SK-N-SH (cell line): ENCODE data around the gene ACTN2. TPM values are rescaled to one million over a fixed set of nuclear protein-coding genes. Genes with fewer than 3 reads are reported as not detected.

Experiments
- CTCF ChIA-PET: fragments of 300-600, 350-600 bp; formaldehyde crosslinking; extraction: SDS; loops from one replicate; lab custom pipeline; 2021; lab: Yijun Ruan, JAX
- POLR2A ChIA-PET: fragments of 350-600 bp; sonication (Branson Sonifier 250); formaldehyde crosslinking; extraction: SDS; loops from one replicate; lab custom pipeline; 2020; ENCODE audit warnings: antibody characterized with exemption, inconsistent platforms; lab: Yijun Ruan, JAX
- DNase-seq: peaks from one replicate; pipeline ENCODE4 v3.0.0; 2012
- H2AFZ ChIP-seq: fragments of 200-600 bp; sonication (generic); 2 replicates; pipeline ENCODE4 v1.8.1; 2016; ENCODE audit warnings: antibody characterized with exemption, mild to moderate bottlenecking, low read depth
- H3F3A ChIP-seq: fragments of 200-600 bp; sonication (generic); replicated peaks from 2 replicates; pipeline ENCODE3; 2016; ENCODE audit warnings: antibody characterized with exemption, mild to moderate bottlenecking; ENCODE audit not compliant: insufficient read depth
- H3K27ac ChIP-seq, 2 experiments: fragments of 200-500 bp in 1 of 2; fragments of 200-600 bp in 1 of 2; sonication (Bioruptor generic) in 1 of 2; sonication (generic), shearing (Covaris generic) in 1 of 2; 2 replicates each; pipeline versions ENCODE4 v1.5.1 to v1.6.1; 2014 to 2016; ENCODE audit warnings: low read depth in 2 of 2, inconsistent platforms in 1 of 2, low read length in 1 of 2, mild to moderate bottlenecking in 1 of 2, mixed read lengths in 1 of 2
- H3K27me3 ChIP-seq: fragments of 200-600 bp; sonication (generic), shearing (Covaris generic); 2 replicates; pipeline ENCODE4 v1.6.1; 2016; ENCODE audit warnings: mixed run types; ENCODE audit not compliant: insufficient read depth
- H3K36me3 ChIP-seq, 2 experiments: fragments of 200-500 bp in 1 of 2; fragments of 200-600 bp in 1 of 2; sonication (Bioruptor generic) in 1 of 2; sonication (generic) in 1 of 2; replicated peaks in 1 of 2; 2 replicates each; pipeline versions ENCODE3 to v1.5.1; 2014 to 2016; ENCODE audit warnings: low read length in 1 of 2, mild to moderate bottlenecking in 1 of 2; ENCODE audit not compliant: insufficient read depth in 2 of 2, control insufficient read depth in 1 of 2
- H3K4me1 ChIP-seq, 2 experiments: fragments of 200-500 bp in 1 of 2; fragments of 200-600 bp in 1 of 2; sonication (Bioruptor generic) in 1 of 2; sonication (generic), shearing (Covaris generic) in 1 of 2; 2 replicates each; pipeline versions ENCODE4 v1.5.1 to v1.6.1; 2014 to 2016; ENCODE audit warnings: low read depth in 1 of 2, low read length in 1 of 2, mixed run types in 1 of 2; ENCODE audit not compliant: insufficient read depth in 2 of 2, control insufficient read depth in 1 of 2
- H3K4me2 ChIP-seq: fragments of 200-600 bp; sonication (generic), shearing (Covaris generic); 2 replicates; pipeline ENCODE4 v1.6.1; 2017; ENCODE audit warnings: mixed run types
- H3K4me3 ChIP-seq, 2 experiments: fragments of 200-500 bp in 1 of 2; fragments of 200-600 bp in 1 of 2; sonication (Bioruptor generic) in 1 of 2; sonication (generic), shearing (Covaris generic) in 1 of 2; 2 replicates each; pipeline versions ENCODE4 v1.5.1 to v1.8.1; 2014 to 2016; ENCODE audit warnings: low read depth in 2 of 2, inconsistent platforms in 1 of 2, low read length in 1 of 2, mild to moderate bottlenecking in 1 of 2, mixed read lengths in 1 of 2, moderate library complexity in 1 of 2
- H3K79me2 ChIP-seq: fragments of 200-600 bp; sonication (generic); 2 replicates; pipeline ENCODE4 v1.8.1; 2017; ENCODE audit warnings: mild to moderate bottlenecking; ENCODE audit not compliant: insufficient read depth
- H3K9ac ChIP-seq: fragments of 200-600 bp; sonication (generic); 2 replicates; pipeline ENCODE4 v1.6.1; 2017; ENCODE audit warnings: mixed run types
- H3K9me2 ChIP-seq: fragments of 200-600 bp; sonication (generic); 2 replicates; pipeline ENCODE4 v1.6.1; 2017; ENCODE audit warnings: mixed run types
- H3K9me3 ChIP-seq: fragments of 200-600 bp; sonication (generic); 2 replicates; pipeline ENCODE4 v1.6.1; 2017; ENCODE audit warnings: mixed run types, mild to moderate bottlenecking, moderate library complexity
- H4K20me1 ChIP-seq: fragments of 200-600 bp; sonication (generic); 2 replicates; pipeline ENCODE4 v1.6.1; 2017; ENCODE audit warnings: mild to moderate bottlenecking, mixed run types; ENCODE audit not compliant: insufficient read depth
- CHD2 ChIP-seq: fragments of 150-350 bp; IDR thresholded peaks from 2 replicates; pipeline ENCODE4 v1.6.1; 2018; ENCODE audit warnings: low read length; ENCODE audit not compliant: partially characterized antibody
- EZH2phosphoT487 ChIP-seq: fragments of 200-600 bp; sonication (generic); IDR thresholded peaks from 2 replicates; pipeline ENCODE4 v1.6.1; 2017; ENCODE audit warnings: low read depth, mixed run types, mild to moderate bottlenecking, antibody characterized with exemption, moderate library complexity, borderline replicate concordance
- FOSL2 ChIP-seq: IDR thresholded peaks from 2 replicates; pipeline ENCODE4 v1.4.0; 2012; ENCODE audit warnings: low read depth, mild to moderate bottlenecking, moderate library complexity, borderline replicate concordance
- FOXJ3 ChIP-seq: sonication (generic); formaldehyde crosslinking; IDR thresholded peaks from 2 replicates; pipeline ENCODE4 v1.5.1; 2020; ENCODE audit warnings: mild to moderate bottlenecking, missing genetic modification reagents
- GABPA ChIP-seq: IDR thresholded peaks from 2 replicates; pipeline ENCODE4 v1.4.0; 2012; ENCODE audit warnings: low read depth, mild to moderate bottlenecking
- GATA2 ChIP-seq: sonication (generic); formaldehyde crosslinking; IDR thresholded peaks from 2 replicates; pipeline ENCODE4 v1.5.0; 2020; ENCODE audit warnings: mild to moderate bottlenecking, missing genetic modification reagents
- JUND ChIP-seq: IDR thresholded peaks from 2 replicates; pipeline ENCODE4 v1.4.0; 2012
- MEF2A ChIP-seq: IDR thresholded peaks from 2 replicates; pipeline ENCODE4 v1.4.0; 2012; ENCODE audit warnings: low read depth, borderline replicate concordance
- MXI1 ChIP-seq: IDR thresholded peaks from 2 replicates; pipeline ENCODE4 v1.6.1; 2012; ENCODE audit warnings: mild to moderate bottlenecking, low read depth, low read length, improper control_type of control experiment
- NFIC ChIP-seq: IDR thresholded peaks from 2 replicates; pipeline ENCODE4 v1.4.0; 2012; ENCODE audit warnings: borderline replicate concordance
- NRF1 ChIP-seq: IDR thresholded peaks from 2 replicates; pipeline ENCODE4 v1.6.1; 2012; ENCODE audit warnings: low read depth, mild to moderate bottlenecking, low read length
- POLR2AphosphoS5 ChIP-seq: IDR thresholded peaks from 2 replicates; pipeline ENCODE4 v1.6.1; 2012; ENCODE audit warnings: low read depth, low read length
- RCOR1 ChIP-seq: fragments of 150-350 bp; IDR thresholded peaks from 2 replicates; pipeline ENCODE4 v1.6.1; 2017; ENCODE audit warnings: antibody characterized with exemption, low read length
- RFX5 ChIP-seq: IDR thresholded peaks from 2 replicates; pipeline ENCODE4 v1.6.1; 2012; ENCODE audit warnings: mild to moderate bottlenecking, improper control_type of control experiment, low read length
- RXRA ChIP-seq: IDR thresholded peaks from 2 replicates; pipeline ENCODE4 v1.4.0; 2012; ENCODE audit warnings: low read depth, mild to moderate bottlenecking, borderline replicate concordance
- SMC3 ChIP-seq: IDR thresholded peaks from 2 replicates; pipeline ENCODE4 v1.6.1; 2012; ENCODE audit warnings: low read depth, low read length, improper control_type of control experiment
- TAF1 ChIP-seq: IDR thresholded peaks from 2 replicates; pipeline ENCODE4 v1.6.1; 2012; ENCODE audit warnings: low read depth, mild to moderate bottlenecking, low read length, moderate library complexity, borderline replicate concordance
- WGBS: methylation state at CpG from one replicate; pipeline ENCODE4 v1.1.6; 2017; ENCODE audit warnings: low lambda C conversion rate; 5-methylcytosine and 5-hydroxymethylcytosine counted together
- polyA plus RNA-seq, 3 experiments: library from polyadenylated mRNA; depleted of rRNA; stranded (reverse); fragments of >200 nt; gene quantifications; 2 replicates each; pipeline ENCODE4 v1.2.3, GENCODE V29; 2012
- TF ChIP-seq, protein P1 (sequence below): fragments of 150-350 bp; IDR thresholded peaks from 2 replicates; pipeline ENCODE4 v1.6.1; 2016; ENCODE audit warnings: mild to moderate bottlenecking, low read depth, low read length
- TF ChIP-seq, protein P2 (sequence below): IDR thresholded peaks from 2 replicates; pipeline ENCODE4 v1.4.0; 2012; ENCODE audit warnings: low read depth, borderline replicate concordance

Gene ACTN2
- polyA plus RNA-seq, 1 of the 3 experiments (the other 2 are of a cell fraction), result 0.15 TPM

DNA sequence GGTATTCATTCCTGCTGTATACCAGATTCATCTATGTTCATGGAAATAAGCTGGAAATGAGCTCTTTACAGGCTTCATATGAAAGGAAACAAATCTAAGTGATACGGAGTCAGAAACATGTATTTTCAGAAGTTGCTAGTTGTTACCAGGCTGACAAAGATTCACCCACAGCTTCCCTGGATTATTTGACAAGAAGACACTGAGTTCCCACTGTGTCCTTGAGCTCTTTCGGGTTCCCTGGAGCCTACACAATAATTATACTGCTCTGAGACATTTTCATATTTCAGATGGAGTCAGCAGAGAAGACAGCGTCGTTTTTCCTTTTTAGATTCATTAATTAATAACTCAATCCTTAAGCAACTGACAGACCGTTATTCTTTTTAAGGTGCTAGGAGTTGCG, 79.5 kb downstream of the ACTN2 start (continued):
- TF ChIP-seq MEF2A (no peak), GABPA (no peak), NRF1 (no peak), SMC3 (no peak)
- TF ChIP-seq, protein P1, sequence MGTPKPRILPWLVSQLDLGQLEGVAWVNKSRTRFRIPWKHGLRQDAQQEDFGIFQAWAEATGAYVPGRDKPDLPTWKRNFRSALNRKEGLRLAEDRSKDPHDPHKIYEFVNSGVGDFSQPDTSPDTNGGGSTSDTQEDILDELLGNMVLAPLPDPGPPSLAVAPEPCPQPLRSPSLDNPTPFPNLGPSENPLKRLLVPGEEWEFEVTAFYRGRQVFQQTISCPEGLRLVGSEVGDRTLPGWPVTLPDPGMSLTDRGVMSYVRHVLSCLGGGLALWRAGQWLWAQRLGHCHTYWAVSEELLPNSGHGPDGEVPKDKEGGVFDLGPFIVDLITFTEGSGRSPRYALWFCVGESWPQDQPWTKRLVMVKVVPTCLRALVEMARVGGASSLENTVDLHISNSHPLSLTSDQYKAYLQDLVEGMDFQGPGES, result no peak

DNA sequence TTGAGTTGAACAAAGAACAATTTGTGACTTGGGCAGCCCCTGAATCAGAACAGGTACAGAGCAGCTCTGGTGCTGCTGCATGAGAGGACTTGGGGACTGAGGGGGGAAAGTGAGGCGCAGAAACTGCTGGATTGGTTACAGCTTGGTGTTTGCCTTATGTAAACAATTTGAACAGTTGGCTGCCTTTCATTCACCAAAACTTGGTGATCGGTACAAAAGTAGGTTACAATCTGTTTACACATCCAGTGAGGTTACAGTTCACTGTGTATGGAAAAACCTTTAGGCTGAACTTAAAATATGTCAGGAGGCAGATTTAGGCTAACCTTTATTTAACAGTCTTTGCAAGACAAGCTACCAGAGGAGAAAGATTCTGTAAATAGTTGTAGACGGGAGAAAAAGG, 80.2 kb downstream of the ACTN2 start:
- Histone ChIP-seq H3K9ac (no peak overlapping the region), H3K4me3 (no peak overlapping the region), H3K27me3 (no peaks in the 10 kb centered on the region), H3K9me2 (no peaks in the 10 kb centered on the region), H3K4me1 (no peaks in the 10 kb centered on the region), H3K4me2 (no peak overlapping the region), H3F3A (no peaks in the 10 kb centered on the region), H3K36me3 (no peaks in the 10 kb centered on the region), H3K79me2 (no peaks in the 10 kb centered on the region), H3K27ac (no peak overlapping the region), H4K20me1 (no peaks in the 10 kb centered on the region), H2AFZ (no peak overlapping the region), H3K9me3 (no peaks in the 10 kb centered on the region)
- no peak for DNase-seq
- WGBS, result 65% methylated on average over 3 of the region's 3 CpGs
- no peak for TF ChIP-seq FOSL2
- no peak for TF ChIP-seq NRF1
- no peak for TF ChIP-seq JUND
- TF ChIP-seq EZH2phosphoT487, result no peak
- TF ChIP-seq, protein P2, sequence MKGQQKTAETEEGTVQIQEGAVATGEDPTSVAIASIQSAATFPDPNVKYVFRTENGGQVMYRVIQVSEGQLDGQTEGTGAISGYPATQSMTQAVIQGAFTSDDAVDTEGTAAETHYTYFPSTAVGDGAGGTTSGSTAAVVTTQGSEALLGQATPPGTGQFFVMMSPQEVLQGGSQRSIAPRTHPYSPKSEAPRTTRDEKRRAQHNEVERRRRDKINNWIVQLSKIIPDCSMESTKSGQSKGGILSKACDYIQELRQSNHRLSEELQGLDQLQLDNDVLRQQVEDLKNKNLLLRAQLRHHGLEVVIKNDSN, result no peak
- TF ChIP-seq, protein P1, result no peak
- ChIA-PET POLR2A (no interaction called here), CTCF (interaction anchor here (1.0 to 3.4 kb wide), 4 partner anchors 13 to 796 kb away, joined by 4 to 9 read pairs (median 5); no protein-coding TSS in a partner anchor)

DNA sequence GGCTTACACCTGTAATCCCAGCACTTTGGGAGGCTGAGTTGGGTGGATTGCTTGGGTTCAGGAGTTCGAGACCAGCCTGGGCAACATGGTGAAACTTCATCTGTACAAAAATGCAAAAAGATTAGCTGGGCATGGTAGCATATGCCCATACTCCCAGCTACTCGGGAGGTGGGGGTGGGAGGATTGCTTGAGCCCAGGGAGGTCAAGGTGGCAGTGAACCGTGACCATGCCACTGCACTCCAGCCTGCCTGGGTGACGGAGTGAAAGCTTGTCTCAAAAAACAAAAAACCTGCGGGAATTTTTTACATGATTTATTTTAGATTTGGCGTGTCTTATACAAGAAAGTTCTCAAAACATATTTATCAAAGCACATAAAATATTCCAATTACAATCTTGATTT, 81.0 kb downstream of the ACTN2 start:
- Histone ChIP-seq H3K9me3 (no peaks in the 10 kb centered on the region), H2AFZ (no peak overlapping the region), H3K27me3 (no peaks in the 10 kb centered on the region), H3K4me1 (no peaks in the 10 kb centered on the region), H3K4me3 (no peak overlapping the region)
- TF ChIP-seq NRF1 (no peak), MXI1 (no peak), RFX5 (no peak), NFIC (no peak), RCOR1 (no peak), RXRA (no peak), GATA2 (CRISPR knock-in tag) (no peak), CHD2 (no peak), TAF1 (no peak), FOXJ3 (no peak), JUND (no peak), POLR2AphosphoS5 (no peak)
- TF ChIP-seq, all 33 proteins: peak for 0
- Histone ChIP-seq H3K79me2 (no peaks in the 10 kb centered on the region), H3K9me2 (no peaks in the 10 kb centered on the region), H3K9ac (no peak overlapping the region), H3K27ac (no peak overlapping the region), H3K36me3 (no peaks in the 10 kb centered on the region), H3F3A (no peaks in the 10 kb centered on the region), H3K4me2 (no peak overlapping the region), H4K20me1 (no peaks in the 10 kb centered on the region)
- no peak for DNase-seq
- 47% methylated on average over 6 of the region's 6 CpGs for WGBS
- POLR2A ChIA-PET, result no interaction called here
- CTCF ChIA-PET, result interaction anchor here (1.0 to 3.7 kb wide), 5 partner anchors 8 to 795 kb away, joined by 4 to 29 read pairs (median 5); no protein-coding TSS in a partner anchor
